ENCODE results near the gene ERGIC1. TPM values are rescaled to one million over a fixed set of nuclear protein-coding genes. Genes with fewer than 3 reads are reported as not detected.

ERGIC1 gene
- polyA plus RNA-seq, 1 donor, result 89.6 TPM

- peak; percentile 83 for DNase-seq
Observed at GRCh38 chr5:172902497-172903472, 68.7 kb downstream of the ERGIC1 start.

DNA sequence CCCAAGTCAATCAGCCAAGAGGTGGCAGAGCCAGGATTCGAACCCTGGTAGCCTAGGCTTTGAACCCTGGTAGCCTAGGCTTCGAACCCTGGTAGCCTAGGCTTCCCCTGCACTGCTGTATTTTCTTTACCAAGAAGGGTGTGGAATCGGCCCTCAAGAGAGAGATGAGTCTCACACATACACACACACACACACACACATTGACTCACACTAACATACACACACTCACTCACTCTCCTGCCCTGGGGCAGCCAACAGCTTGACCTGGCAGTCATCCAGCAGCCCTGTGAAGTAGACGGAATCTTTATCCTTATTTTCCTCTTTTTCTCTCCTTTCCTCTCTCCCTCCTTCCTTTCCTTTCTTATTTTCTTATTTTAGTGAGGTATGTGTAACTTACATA is 69.7 kb downstream of the ERGIC1 start:
- DNase-seq, result no peak

DNA sequence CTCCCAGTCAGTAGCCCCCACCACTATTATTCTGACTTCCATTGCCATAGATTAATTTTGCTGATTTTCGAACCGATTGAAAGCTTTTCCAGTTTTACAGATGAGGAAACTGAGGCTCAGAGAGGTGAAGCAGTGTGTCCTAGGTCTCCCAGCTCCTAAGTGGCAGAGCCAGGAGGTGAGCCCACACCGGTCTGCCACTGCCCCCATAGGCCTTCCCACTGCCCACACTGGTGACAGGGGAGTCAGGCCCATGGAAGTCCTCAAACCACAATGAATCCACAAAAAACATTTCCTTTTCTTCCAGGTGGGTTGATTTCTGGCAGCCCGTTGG is 70.2 kb downstream of the ERGIC1 start:
- DNase-seq, result no peak

DNA sequence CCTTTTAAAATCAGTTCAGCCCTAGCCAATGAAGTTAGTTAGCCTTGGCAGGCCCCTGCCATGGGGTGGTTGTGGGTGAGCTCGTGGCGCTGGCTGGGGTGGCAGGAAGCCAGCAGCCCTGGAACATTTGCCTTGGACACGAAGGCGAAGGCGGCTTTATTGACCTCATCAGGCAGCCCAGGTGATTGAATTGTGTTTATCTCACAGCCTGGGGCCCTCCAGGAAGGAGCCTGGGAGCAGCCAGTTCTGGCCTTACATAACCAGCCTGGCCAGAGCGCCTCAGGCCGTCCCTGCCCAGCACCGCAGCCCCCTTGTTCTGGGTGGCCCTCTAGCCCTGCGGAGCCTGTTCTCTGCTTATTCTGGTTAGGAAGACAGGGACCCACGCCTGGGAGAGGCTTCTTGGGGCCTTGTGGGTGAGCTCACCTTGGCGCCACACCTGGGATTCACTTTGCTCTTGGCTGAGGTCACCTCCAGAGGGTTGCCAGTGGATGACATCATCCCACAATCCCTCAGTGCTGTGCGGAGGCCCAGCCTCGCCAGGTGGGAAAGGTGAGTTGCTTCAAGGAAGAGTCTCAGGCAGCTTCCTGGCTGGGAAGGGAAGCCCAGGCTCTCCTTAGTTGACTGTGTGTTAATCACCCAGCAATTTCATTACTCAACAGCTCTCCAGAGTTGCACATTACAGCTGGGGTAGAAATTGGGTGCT is 70.7 kb downstream of the ERGIC1 start:
- no peak for DNase-seq

DNA sequence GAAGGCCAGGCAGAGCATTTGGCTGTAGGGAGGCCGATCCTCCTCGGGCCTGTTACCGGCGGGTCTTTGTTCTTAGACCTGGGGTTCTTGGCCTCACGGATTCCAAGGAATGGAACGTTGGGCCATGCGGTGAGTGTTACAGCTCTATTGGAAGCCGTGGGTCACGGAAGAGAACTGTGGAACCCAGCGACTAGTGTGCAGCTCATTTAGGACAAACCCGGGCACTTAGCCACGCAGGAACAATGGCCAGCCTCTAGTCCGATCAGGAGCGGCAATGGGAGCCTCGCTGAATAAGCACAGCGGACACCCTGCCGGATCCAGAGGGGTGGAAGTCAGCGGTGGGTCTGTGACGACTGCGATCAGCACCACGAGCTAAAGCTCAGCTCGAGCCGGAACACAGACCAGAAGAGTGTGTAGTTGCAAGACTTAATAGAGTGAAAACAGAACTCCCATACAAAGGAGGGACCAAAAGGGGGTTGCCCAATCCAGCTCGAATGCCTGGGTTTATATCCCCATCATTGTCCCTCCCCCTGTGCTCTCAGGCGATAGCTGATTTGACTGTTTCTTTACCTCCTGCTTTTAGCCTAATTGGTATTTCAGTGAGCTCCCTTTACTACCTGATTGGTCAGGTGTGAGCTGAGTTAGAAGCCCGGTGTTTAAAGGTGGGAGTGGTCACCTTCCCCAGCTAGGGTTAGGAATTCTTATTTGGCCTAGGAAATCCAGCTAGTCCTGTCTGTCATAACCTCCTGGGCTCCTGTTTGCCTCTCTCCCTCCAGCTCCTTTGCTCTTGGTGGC is 71.5 kb downstream of the ERGIC1 start:
- DNase-seq, result no peak

- no peak for DNase-seq
Observed at GRCh38 chr5:172906436-172906835, 72.4 kb downstream of the ERGIC1 start.

DNA sequence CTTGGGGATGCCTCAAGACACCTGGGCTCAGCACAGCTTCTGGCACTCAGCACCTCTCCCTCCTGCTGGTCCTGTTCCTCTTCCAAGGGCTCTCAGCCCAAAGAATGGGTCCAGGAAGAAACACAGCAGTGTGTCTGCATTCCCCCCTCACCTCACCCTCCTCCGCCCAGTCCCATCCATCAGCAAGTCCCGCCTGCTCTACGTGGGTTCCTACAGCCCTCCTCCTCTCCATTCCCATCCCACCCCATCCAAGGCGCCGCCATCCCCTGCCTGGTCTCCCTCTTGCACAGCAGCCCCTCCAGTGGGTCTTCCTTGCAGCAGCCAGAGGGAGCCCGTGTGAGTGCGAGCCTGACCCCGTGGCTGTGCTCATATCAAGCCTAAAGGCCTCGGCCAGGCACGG is 72.8 kb downstream of the ERGIC1 start:
- DNase-seq, result no peak

- DNase-seq, result no peak
Observed at GRCh38 chr5:172907657-172908056, 73.6 kb downstream of the ERGIC1 start.

- no peak for DNase-seq
Observed at GRCh38 chr5:172908662-172909061, 74.6 kb downstream of the ERGIC1 start.

- no peak for DNase-seq
Observed at GRCh38 chr5:172909931-172910502, 76.0 kb downstream of the ERGIC1 start.

- no peak for DNase-seq
Observed at GRCh38 chr5:172910828-172911627, 77.0 kb downstream of the ERGIC1 start.

DNA sequence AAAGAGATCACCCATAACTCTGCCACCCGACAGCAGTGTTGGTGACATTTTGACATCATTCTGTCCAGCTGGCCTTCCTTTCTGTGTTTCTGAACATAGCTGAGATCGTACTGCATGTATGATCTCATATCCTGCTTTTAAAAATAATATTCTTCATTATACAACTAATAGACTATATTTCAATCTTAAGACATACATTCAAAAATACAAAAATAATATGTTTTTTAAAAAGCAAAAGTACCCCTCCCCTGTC is 77.5 kb downstream of the ERGIC1 start:
- DNase-seq, result no peak

DNA sequence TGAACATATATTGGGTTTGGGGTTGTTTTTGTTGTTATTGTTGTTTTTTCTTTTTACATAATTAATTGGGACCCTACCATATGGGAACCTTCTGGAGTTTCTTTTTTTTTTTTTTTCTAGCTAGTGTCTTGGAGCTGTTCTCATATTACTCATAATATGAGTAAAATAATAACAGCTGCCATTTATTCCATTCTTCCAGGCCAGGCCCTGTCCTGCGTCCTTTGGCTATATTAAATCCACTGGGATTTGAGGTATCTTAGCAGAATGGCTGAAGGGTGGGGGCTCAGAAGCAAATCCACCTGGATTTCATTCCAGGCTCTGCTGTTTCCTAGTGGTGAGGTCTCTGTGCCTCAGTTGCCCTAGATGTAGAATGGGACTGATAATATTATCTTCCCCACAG is 77.9 kb downstream of the ERGIC1 start:
- DNase-seq, result no peak

- no peak for DNase-seq
Observed at GRCh38 chr5:172913117-172913850, 79.2 kb downstream of the ERGIC1 start.

GRCh38 chr5:172915514-172915913 is 81.5 kb downstream of the ERGIC1 start:
- DNase-seq, result no peak

DNA sequence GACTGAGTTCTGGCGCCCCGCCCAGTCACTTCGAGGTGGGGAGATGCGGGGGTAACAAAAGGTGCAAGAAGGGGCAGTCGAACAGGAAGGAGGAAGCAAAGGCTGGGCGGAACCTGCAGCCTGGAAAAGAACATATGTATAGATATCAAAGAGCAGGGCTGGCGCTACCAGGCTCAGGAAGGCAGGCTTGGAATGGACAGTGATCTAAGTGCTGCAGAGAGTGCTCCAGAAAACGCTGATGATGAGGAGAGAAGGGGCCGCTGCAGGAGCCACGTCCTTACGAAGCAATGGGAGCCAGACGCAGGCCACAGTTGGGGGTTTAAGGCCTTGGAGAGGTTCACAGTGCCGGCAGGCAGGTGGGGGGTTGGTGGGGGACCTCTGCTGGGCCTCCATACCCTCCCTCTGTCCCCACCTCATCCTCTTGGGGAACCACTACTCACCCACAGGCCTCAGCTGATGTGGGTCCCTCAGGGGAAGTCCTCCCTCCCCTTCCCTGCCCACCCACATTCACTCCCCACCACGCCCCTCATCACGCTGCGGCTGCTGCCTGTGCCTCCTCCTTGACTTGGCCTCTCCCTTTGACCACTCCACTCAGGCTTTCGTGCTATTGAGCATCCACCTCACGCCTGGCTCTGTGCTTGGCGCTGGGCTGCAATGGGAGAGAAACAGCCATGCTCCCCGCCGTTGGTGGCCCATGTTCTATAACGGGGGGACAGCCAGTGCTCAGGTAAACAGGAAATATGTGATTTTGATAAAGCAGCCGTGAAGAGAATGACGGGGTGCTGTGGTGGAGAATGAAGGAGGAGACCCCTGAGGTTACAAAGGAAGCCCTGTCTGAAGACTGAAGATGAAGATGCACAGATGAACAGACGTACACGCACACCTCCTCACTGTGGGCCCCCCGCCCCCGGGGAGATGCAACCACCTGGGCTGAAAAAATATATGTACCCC is 84.6 kb downstream of the ERGIC1 start:
- no peak for DNase-seq

GRCh38 chr5:172919525-172920446 is 85.7 kb downstream of the ERGIC1 start:
- DNase-seq, result no peak

DNA sequence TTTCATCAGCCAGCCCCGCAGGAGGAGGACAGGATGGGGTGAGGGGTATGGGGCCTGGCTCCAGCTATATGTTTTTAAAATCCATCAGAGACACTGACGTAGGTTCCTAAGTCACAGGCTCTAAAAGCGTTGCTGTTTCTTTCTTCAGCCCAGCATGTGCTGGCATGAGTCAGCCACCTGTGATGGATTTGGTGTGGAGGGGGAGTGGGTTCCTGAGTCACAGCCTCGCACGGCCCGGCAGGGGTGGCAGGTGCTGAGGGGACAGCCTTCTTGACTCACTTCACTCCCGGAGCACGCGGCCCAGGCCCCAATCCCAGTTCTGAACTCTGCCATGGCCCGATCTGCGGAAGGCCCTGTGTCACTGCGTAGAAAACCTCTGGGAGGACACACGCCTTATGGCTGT is 86.4 kb downstream of the ERGIC1 start:
- DNase-seq, result no peak

DNA sequence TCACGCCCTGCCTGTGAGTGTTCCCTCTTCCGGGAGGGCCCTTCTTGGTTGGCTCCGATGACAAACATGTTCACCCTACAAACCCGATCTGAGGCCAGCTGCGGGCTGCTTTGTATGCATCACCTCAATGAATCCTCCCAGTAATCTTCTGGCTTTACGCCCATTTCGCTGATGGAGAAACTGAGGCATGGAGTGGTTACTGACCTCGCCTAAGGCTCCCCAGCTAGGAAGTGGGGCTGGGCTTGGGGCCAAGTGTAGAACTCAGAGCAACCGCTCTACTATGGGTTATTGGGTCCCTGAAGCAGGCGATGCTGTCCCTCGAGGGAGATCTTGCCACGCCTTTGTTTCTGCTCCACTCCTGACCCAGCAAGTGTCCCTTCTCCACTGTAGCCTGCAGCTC is 86.9 kb downstream of the ERGIC1 start:
- DNase-seq, result no peak
